K562 (cell line): ENCODE measurements around the gene MATR3. TPM values are rescaled to one million over a fixed set of nuclear protein-coding genes. Genes with fewer than 3 reads are reported as not detected.
A peak's percentile ranks its signal among the peaks of the same experiment; 100 is the strongest.

Experiments used
- CREB1 ChIP-seq, 2 experiments: sonication (generic) in 1 of 2; formaldehyde crosslinking in 1 of 2; IDR thresholded peaks; 2 replicates each; pipeline versions ENCODE4 v1.6.1 to v1.8.0; 2012 to 2022; ENCODE audit warnings: inconsistent platforms in 1 of 2, mild to moderate bottlenecking in 1 of 2, missing genetic modification reagents in 1 of 2, moderate library complexity in 1 of 2
- DPF2 ChIP-seq: fragments of 450-650 bp; IDR thresholded peaks from 2 replicates; pipeline ENCODE4 v1.6.1; 2016
- EGR1 ChIP-seq: fragments of 450-650 bp; conservative IDR thresholded peaks from 2 replicates; pipeline ENCODE4 v1.6.1; 2017; ENCODE audit warnings: mild to moderate bottlenecking
- EHMT2 ChIP-seq: fragments of 450-650 bp; IDR thresholded peaks from 2 replicates; pipeline ENCODE4 v1.6.1; 2018; ENCODE audit warnings: antibody characterized with exemption
- ESRRA ChIP-seq: fragments of 450-650 bp; IDR thresholded peaks from 2 replicates; pipeline ENCODE4 v1.6.1; 2014; ENCODE audit warnings: low read depth, mild to moderate bottlenecking, moderate library complexity, borderline replicate concordance
- HNRNPK ChIP-seq: fragments of 200-400 bp; formaldehyde crosslinking; IDR thresholded peaks from one replicate; pipeline ENCODE4 v1.6.1; 2018; ENCODE audit warnings: mild to moderate bottlenecking, low read depth, low read length; ENCODE audit not compliant: poor library complexity, severe bottlenecking
- L3MBTL2 ChIP-seq: fragments of 450-650 bp; IDR thresholded peaks from 2 replicates; pipeline ENCODE4 v1.6.1; 2016; ENCODE audit warnings: mild to moderate bottlenecking, moderate library complexity
- NBN ChIP-seq: fragments of 450-650 bp; IDR thresholded peaks from 2 replicates; pipeline ENCODE4 v1.6.1; 2016; ENCODE audit warnings: low read depth, mild to moderate bottlenecking
- NCOA1 ChIP-seq: fragments of 450-650 bp; IDR thresholded peaks from 2 replicates; pipeline ENCODE4 v1.6.1; 2016; ENCODE audit warnings: low read depth
- NR3C1 ChIP-seq: sonication (generic); formaldehyde crosslinking; IDR thresholded peaks from 2 replicates; pipeline ENCODE4 v1.8.1; 2022; ENCODE audit warnings: missing genetic modification reagents
- POLR2H ChIP-seq: IDR thresholded peaks from 2 replicates; pipeline ENCODE4 v1.6.1; 2016; ENCODE audit warnings: missing genetic modification characterization, low read depth, mild to moderate bottlenecking, control low read depth, missing compliant biosample characterization, moderate library complexity
- RBM17 ChIP-seq: fragments of 200-400 bp; formaldehyde crosslinking; IDR thresholded peaks from 2 replicates; pipeline ENCODE4 v1.6.1; 2017; ENCODE audit warnings: low read depth, mild to moderate bottlenecking, low read length, borderline replicate concordance
- RBM25 ChIP-seq: fragments of 200-400 bp; formaldehyde crosslinking; IDR thresholded peaks from 2 replicates; pipeline ENCODE4 v1.6.1; 2018; ENCODE audit warnings: low read length, low read depth, moderate library complexity; ENCODE audit not compliant: severe bottlenecking
- TOE1 ChIP-seq, 2 experiments: fragments of 450-650 bp in 1 of 2; sonication (generic) in 1 of 2; formaldehyde crosslinking in 1 of 2; IDR thresholded peaks; 2 replicates each; pipeline versions ENCODE4 v1.7.1 to v1.8.0; 2016 to 2022; ENCODE audit warnings: borderline replicate concordance in 2 of 2, mild to moderate bottlenecking in 2 of 2, antibody characterized with exemption in 1 of 2, inconsistent platforms in 1 of 2, low read depth in 1 of 2, missing genetic modification reagents in 1 of 2, moderate library complexity in 1 of 2
- ZBTB7A ChIP-seq: IDR thresholded peaks from 2 replicates; pipeline ENCODE4 v1.6.1; 2011; ENCODE audit warnings: low read depth, mild to moderate bottlenecking, low read length, moderate library complexity, borderline replicate concordance; ENCODE audit not compliant: control insufficient read depth
- ZBTB8A ChIP-seq: fragments of 450-650 bp; IDR thresholded peaks from 2 replicates; pipeline ENCODE4 v1.6.1; 2018; ENCODE audit warnings: mild to moderate bottlenecking, moderate library complexity; ENCODE audit not compliant: partially characterized antibody
- ZKSCAN1 ChIP-seq: fragments of 150-350 bp; IDR thresholded peaks from 2 replicates; pipeline ENCODE4 v1.6.1; 2016; ENCODE audit warnings: low read depth, low read length
- ZNF197 ChIP-seq: fragments of 200-800 bp; sonication (Bioruptor generic); IDR thresholded peaks from 2 replicates; pipeline ENCODE4 v1.6.1; 2016; ENCODE audit warnings: low read depth, missing genetic modification characterization, missing compliant biosample characterization
- ZNF324 ChIP-seq: fragments of 250-450 bp; sonication (Bioruptor Pico); IDR thresholded peaks from 2 replicates; pipeline ENCODE4 v1.4.0; 2020; ENCODE audit warnings: mild to moderate bottlenecking
- ZNF583 ChIP-seq: fragments of 250-450 bp; sonication (Bioruptor Pico); IDR thresholded peaks from 2 replicates; pipeline ENCODE4 v1.4.0; 2020
- ZNF584 ChIP-seq: fragments of 200-800 bp; sonication (Bioruptor generic); IDR thresholded peaks from 2 replicates; pipeline ENCODE4 v1.6.1; 2016; ENCODE audit warnings: low read depth, mild to moderate bottlenecking, missing genetic modification characterization, missing compliant biosample characterization
- polyA plus RNA-seq, 8 experiments: library from polyadenylated mRNA; depleted of rRNA in 4 of 8; stranded (reverse) in 5 of 8; unstranded in 3 of 8; fragments of >200 nt; fragmentation: Nextera tagmentation in 2 of 8; fragmentation: Illumina TruSeq in 1 of 8; extraction: Ambion mirVana in 2 of 8; extraction: Trizol in 1 of 8; gene quantifications; 2 replicates each; pipeline versions ENCODE4 v1.2.1 to v1.2.3, GENCODE V29; 2011 to 2014; ENCODE audit warnings: inconsistent platforms in 1 of 8, missing spikeins in 1 of 8
- total RNA-seq, 7 experiments: library from RNA; depleted of rRNA in 6 of 7; stranded (reverse); fragments of >200 nt in 6 of 7; fragmentation: Illumina TruSeq in 2 of 7; extraction: Trizol in 2 of 7; gene quantifications; 2 replicates each; pipeline versions ENCODE4 v1.2.1 to v1.2.3, GENCODE V29; 2011 to 2021; ENCODE audit warnings: low replicate concordance in 1 of 7
- TF ChIP-seq, protein P1 (sequence below): sonication (generic); formaldehyde crosslinking; IDR thresholded peaks from 2 replicates; pipeline ENCODE4 v1.9.0; 2022; ENCODE audit warnings: mild to moderate bottlenecking, missing genetic modification reagents
- TF ChIP-seq, protein P2 (sequence below): fragments of 450-650 bp; IDR thresholded peaks from 2 replicates; pipeline ENCODE4 v1.6.1; 2017; ENCODE audit warnings: mild to moderate bottlenecking, moderate library complexity
- TF ChIP-seq, protein P3 (sequence below): fragments of 250-450 bp; sonication (Bioruptor Pico); IDR thresholded peaks from 2 replicates; pipeline ENCODE4 v1.4.0; 2020; ENCODE audit warnings: borderline replicate concordance
- TF ChIP-seq, protein P4 (sequence below): sonication (generic); formaldehyde crosslinking; IDR thresholded peaks from 2 replicates; pipeline ENCODE4 v1.5.0; 2020; ENCODE audit warnings: missing genetic modification reagents

MATR3 gene
- total and polyA plus RNA-seq, 9 of the 15 experiments (the other 6 are each of a cell fraction or from before 2014, with no cell fraction given) = 150 to 425 (median 263) TPM

DNA sequence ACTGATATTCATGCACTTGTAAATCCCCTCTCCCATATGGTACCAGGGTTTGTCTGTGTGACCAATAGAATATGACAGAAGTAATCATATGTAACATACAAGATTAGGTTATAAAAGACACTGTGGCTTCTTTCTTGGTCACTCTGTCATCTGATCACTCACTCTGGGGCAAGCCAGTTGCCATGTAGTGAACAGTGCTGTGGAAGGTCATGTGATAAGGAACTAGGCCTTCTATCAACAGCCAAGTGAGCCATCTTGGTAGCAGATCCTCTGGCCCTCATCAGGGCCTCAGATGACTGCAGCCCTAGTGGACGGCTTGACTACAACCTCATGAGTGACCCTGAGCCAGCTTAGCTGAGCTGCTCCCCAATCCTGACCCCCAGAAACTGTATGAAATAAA, 30.0 kb upstream of the MATR3 start (continued):
- TF ChIP-seq NBN (no peak), L3MBTL2 (no peak), TOE1 (IDR thresholded peaks at IDR 0.05; ENCODE audit: borderline replicate concordance) (peak; percentile 52; the same call in 1 of the 2 replicates), TOE1 (CRISPR knock-in tag; IDR thresholded peaks at IDR 0.05; ENCODE audit: borderline replicate concordance, low read depth) (no peak), ZBTB8A (no peak), DPF2 (no peak), POLR2H (tag) (no peak), RBM17 (no peak), ZNF584 (no peak), NR3C1 (CRISPR knock-in tag) (no peak), ZNF197 (CRISPR knock-in tag) (no peak), EGR1 (no peak), ESRRA (no peak), RBM25 (no peak), ZNF324 (CRISPR knock-in tag) (no peak), ZBTB7A (no peak), CREB1 (IDR thresholded peaks at IDR 0.05) (no peak), CREB1 (CRISPR knock-in tag; IDR thresholded peaks at IDR 0.05) (no peak), HNRNPK (no peak), NCOA1 (no peak), ZKSCAN1 (no peak), ZNF583 (CRISPR knock-in tag) (0 out of 2 replicates have a peak, but pooled peaks have one; percentile 57), EHMT2 (peak; percentile 37; the same call in 1 of the 2 replicates)
- TF ChIP-seq, protein P1, sequence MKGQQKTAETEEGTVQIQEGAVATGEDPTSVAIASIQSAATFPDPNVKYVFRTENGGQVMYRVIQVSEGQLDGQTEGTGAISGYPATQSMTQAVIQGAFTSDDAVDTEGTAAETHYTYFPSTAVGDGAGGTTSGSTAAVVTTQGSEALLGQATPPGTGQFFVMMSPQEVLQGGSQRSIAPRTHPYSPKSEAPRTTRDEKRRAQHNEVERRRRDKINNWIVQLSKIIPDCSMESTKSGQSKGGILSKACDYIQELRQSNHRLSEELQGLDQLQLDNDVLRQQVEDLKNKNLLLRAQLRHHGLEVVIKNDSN (CRISPR knock-in tag) = peak; percentile 54
- TF ChIP-seq, protein P2, sequence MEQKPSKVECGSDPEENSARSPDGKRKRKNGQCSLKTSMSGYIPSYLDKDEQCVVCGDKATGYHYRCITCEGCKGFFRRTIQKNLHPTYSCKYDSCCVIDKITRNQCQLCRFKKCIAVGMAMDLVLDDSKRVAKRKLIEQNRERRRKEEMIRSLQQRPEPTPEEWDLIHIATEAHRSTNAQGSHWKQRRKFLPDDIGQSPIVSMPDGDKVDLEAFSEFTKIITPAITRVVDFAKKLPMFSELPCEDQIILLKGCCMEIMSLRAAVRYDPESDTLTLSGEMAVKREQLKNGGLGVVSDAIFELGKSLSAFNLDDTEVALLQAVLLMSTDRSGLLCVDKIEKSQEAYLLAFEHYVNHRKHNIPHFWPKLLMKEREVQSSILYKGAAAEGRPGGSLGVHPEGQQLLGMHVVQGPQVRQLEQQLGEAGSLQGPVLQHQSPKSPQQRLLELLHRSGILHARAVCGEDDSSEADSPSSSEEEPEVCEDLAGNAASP = no peak
- TF ChIP-seq, protein P3, sequence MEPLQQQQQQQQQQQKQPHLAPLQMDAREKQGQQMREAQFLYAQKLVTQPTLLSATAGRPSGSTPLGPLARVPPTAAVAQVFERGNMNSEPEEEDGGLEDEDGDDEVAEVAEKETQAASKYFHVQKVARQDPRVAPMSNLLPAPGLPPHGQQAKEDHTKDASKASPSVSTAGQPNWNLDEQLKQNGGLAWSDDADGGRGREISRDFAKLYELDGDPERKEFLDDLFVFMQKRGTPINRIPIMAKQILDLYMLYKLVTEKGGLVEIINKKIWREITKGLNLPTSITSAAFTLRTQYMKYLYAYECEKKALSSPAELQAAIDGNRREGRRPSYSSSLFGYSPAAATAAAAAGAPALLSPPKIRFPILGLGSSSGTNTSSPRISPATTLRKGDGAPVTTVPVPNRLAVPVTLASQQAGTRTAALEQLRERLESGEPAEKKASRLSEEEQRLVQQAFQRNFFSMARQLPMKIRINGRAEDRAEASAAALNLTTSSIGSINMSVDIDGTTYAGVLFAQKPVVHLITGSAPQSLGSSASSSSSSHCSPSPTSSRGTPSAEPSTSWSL (CRISPR knock-in tag) = no peak
- TF ChIP-seq, protein P4, sequence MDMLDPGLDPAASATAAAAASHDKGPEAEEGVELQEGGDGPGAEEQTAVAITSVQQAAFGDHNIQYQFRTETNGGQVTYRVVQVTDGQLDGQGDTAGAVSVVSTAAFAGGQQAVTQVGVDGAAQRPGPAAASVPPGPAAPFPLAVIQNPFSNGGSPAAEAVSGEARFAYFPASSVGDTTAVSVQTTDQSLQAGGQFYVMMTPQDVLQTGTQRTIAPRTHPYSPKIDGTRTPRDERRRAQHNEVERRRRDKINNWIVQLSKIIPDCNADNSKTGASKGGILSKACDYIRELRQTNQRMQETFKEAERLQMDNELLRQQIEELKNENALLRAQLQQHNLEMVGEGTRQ = peak; percentile 34
